NCI-H1092 treated with DMSO at 0.1 percent for 48 hours (cell line): ENCODE results near the gene DIAPH1.

Experiments used
- DNase-seq: peaks from one replicate; lab custom pipeline; 2025; lab: John Stamatoyannopoulos, UW

The DIAPH1 gene

DNA sequence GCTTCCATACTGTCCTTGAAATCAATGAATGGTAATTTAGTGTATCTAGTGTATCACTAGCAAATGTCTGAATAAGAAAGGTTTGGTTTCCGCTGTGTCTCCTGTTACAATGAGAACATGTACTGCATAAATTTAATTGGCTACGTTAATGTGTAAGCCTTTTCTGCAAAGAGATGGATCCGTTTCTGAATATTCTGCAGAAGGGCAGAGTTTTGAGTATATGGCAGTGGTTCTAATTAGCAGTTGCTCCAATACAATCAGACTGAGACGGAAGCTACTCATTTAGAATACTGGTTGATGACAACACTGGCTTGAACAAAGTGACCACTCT, 134.5 kb downstream of the DIAPH1 start:
- DNase-seq = no peak

DNA sequence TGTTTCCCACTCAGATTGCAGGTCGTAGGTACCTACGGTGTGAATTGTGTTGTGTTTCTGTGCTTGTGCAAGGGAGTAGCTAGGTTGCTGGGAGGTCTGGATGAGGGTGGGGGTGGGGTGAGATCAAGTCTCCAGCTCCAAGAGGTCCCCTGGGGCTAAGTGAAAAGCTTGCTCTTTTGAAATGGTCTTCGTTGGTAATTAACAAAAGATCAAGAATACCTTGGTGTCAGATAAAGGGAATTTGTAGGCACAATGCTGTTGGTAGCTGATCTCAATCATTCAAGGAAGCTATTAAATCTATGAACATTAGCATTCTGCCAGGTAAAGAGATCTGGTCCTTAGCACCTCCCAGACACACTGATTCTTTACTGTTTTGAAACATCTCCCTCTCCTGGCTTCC, 134.9 kb downstream of the DIAPH1 start:
- peak; percentile 25 for DNase-seq

DNA sequence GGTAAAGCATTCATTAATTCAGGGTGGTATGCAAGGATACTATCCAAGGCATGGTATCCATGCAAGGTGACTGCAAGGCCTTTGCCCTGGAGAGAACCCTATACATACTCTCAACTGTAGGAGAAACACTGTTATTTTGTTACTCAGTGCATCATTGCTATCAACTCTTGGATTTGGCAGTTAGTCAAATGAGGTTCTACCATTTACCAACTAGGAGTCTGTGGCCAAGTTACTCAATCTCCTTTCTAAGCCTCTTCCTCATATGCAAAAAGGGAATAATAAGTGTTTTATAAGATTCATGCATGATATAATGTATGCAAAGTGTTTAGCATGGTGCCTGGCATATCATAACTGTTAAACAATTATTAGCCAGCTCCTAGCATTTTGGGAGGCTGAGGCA, 139.0 kb downstream of the DIAPH1 start:
- DNase-seq = no peak

DNA sequence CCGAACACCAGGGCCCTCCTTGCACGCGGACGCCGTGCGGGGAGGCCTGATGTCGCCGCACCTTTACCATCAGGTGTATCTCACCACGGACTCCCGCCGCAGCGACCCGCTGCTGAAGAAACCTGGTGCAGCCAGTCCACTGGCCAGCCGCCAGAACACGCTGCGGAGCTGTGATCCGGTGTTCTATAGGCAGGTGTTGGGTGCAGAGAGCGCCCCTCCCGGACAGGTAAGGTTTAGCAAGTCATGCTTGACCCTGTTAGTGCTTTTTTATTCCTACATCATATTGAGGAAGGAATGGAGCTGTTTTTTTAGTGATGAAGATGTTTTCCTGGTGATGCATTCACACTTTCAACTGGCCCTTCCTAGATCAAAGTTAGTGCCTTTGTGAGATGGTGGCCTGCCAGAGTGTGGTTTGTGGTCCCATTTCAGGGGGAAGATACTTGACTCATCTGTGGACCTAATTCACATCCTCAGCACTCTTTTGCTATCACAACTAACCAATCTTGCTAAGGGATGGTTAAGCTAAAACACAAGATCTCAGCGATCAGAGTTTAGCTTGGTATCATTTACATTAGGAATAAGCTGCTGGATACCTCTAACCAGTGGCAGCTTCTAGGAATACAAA, 140.4 kb downstream of the DIAPH1 start:
- DNase-seq = no peak

DNA sequence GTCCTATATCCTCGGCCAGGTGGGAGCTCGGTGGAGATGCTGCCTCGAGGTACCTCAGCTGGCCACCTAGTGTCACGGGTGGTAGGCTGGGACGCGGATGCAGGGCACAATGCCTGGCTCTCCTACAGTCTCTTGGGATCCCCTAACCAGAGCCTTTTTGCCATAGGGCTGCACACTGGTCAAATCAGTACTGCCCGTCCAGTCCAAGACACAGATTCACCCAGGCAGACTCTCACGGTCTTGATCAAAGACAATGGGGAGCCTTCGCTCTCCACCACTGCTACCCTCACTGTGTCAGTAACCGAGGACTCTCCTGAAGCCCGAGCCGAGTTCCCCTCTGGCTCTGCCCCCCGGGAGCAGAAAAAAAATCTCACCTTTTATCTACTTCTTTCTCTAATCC, 141.0 kb downstream of the DIAPH1 start:
- no peak for DNase-seq

DNA sequence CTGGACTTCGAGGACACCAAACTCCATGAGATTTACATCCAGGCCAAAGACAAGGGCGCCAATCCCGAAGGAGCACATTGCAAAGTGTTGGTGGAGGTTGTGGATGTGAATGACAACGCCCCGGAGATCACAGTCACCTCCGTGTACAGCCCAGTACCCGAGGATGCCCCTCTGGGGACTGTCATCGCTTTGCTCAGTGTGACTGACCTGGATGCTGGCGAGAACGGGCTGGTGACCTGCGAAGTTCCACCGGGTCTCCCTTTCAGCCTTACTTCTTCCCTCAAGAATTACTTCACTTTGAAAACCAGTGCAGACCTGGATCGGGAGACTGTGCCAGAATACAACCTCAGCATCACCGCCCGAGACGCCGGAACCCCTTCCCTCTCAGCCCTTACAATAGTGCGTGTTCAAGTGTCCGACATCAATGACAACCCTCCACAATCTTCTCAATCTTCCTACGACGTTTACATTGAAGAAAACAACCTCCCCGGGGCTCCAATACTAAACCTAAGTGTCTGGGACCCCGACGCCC, 141.7 kb downstream of the DIAPH1 start:
- no peak for DNase-seq

DNA sequence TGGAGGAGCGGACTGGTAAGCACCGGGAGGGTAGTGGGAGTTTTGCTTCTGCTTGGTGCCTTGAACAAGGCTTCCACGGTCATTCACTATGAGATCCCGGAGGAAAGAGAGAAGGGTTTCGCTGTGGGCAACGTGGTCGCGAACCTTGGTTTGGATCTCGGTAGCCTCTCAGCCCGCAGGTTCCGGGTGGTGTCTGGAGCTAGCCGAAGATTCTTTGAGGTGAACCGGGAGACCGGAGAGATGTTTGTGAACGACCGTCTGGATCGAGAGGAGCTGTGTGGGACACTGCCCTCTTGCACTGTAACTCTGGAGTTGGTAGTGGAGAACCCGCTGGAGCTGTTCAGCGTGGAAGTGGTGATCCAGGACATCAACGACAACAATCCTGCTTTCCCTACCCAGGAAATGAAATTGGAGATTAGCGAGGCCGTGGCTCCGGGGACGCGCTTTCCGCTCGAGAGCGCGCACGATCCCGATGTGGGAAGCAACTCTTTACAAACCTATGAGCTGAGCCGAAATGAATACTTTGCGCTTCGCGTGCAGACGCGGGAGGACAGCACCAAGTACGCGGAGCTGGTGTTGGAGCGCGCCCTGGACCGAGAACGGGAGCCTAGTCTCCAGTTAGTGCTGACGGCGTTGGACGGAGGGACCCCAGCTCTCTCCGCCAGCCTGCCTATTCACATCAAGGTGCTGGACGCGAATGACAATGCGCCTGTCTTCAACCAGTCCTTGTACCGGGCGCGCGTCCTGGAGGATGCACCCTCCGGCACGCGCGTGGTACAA, 142.5 kb downstream of the DIAPH1 start:
- no peak for DNase-seq

DNA sequence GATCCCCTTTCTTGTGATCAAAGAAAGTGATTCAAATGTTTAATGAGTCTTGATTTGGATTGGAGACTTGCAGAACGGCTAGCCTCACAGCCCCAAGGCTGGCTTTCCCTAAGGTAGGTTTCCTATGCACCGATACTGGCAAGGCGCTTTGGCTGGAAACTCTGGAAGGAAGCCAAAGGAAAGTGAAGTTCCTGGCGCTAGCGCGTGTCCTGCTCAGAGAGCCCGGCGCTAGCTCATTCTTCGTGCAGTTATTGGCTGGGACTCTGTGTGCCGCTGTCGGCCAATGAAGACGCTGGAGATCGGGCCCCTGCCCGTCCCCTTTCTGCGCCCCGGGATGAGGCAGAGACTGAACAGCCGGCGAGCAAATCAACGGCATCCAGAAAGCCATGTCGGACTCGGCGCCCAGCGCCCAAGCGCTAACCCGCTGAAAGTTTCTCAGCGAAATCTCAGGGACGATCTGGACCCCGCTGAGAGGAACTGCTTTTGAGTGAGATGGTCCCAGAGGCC, 143.1 kb downstream of the DIAPH1 start, which contains the start of gene PCDHGC3:
TSS of gene PCDHGC3 (plus strand) at position 342 of the 507 bp plus-strand sequence. CDS start at position 493, 151 bp downstream.
- DNase-seq = peak; percentile 65

DNA sequence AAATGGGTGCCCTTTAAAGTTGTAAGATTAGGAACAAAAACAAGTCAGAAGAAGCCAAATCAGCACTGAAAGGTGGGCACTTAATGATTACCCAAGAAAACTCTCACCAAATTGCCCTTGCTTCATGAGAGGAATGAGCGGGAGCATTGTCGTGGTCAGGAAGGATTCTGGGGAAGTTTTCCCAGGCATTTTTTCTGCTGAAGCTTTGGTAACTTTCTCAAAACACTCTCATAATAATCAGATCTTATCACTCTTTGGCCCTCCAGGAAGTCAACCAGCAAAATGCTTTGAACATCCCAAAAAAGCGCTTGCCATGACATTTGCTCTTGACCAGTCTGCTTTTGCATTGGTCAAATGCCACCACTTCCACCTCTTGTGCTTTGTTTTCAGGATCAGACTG, 153.4 kb downstream of the DIAPH1 start:
- no peak for DNase-seq
